SHP77 (cell line): ENCODE results near the gene OXGR1.
"Not testable (repeated sequence)": the region's sequence is repeated elsewhere in the genome, so short reads cannot be mapped to it uniquely, and the experiment has no call there.

Experiments
- DNase-seq, 2 experiments: peaks; one replicate each; lab custom pipeline; 2025; lab: John Stamatoyannopoulos, UW

OXGR1 gene

GRCh38 chr13:97005625-97006262, 11.5 kb upstream of the OXGR1 start:
- no peak for DNase-seq

- no peak for DNase-seq
These were observed 10.6 kb upstream of the OXGR1 start for GRCh38 chr13:97004886-97005285.

GRCh38 chr13:97004096-97004876, 10.0 kb upstream of the OXGR1 start:
- no peak for DNase-seq

- no peak for DNase-seq
These were observed 8.8 kb upstream of the OXGR1 start for GRCh38 chr13:97003071-97003470.

GRCh38 chr13:97002581-97002980, 8.3 kb upstream of the OXGR1 start:
- no peak for DNase-seq

GRCh38 chr13:97001636-97002035, 7.4 kb upstream of the OXGR1 start:
- no peak for DNase-seq

GRCh38 chr13:97000295-97000925, 6.1 kb upstream of the OXGR1 start:
- no peak for DNase-seq

- DNase-seq = no peak
These were observed 4.8 kb upstream of the OXGR1 start for GRCh38 chr13:96999091-96999490.

- no peak for DNase-seq
These were observed 3.8 kb upstream of the OXGR1 start for GRCh38 chr13:96998051-96998450.

- DNase-seq = no peak
These were observed 2.6 kb upstream of the OXGR1 start for GRCh38 chr13:96996886-96997285.

GRCh38 chr13:96996107-96996506, 1.8 kb upstream of the OXGR1 start:
- DNase-seq = no peak

GRCh38 chr13:96994858-96995243, 575 bp upstream of the OXGR1 start:
- no peak for DNase-seq

- no peak for DNase-seq
These were observed 651 bp downstream of the OXGR1 start for GRCh38 chr13:96993634-96994016.

- no peak for DNase-seq
These were observed 1.6 kb downstream of the OXGR1 start for GRCh38 chr13:96992633-96993032.

GRCh38 chr13:96991072-96991471, 3.2 kb downstream of the OXGR1 start:
- DNase-seq = no peak

- no peak for DNase-seq
These were observed 5.8 kb downstream of the OXGR1 start for GRCh38 chr13:96988441-96988840.

- peak; percentile 94 to 96 for DNase-seq
These were observed 10.2 kb downstream of the OXGR1 start for GRCh38 chr13:96984051-96984508.

- DNase-seq = no peak
These were observed 11.6 kb downstream of the OXGR1 start for GRCh38 chr13:96982672-96983071.

GRCh38 chr13:96979861-96980260, 14.4 kb downstream of the OXGR1 start:
- DNase-seq = not testable (repeated sequence)

- DNase-seq = no peak
These were observed 26.2 kb downstream of the OXGR1 start for GRCh38 chr13:96968027-96968426.

- peak; percentile 34 to 50 for DNase-seq
These were observed 27.0 kb downstream of the OXGR1 start for GRCh38 chr13:96967248-96967745.

GRCh38 chr13:96966415-96967102, 27.7 kb downstream of the OXGR1 start:
- DNase-seq = no peak
